Medulla oblongata (tissue), 1 donor: ENCODE data around the gene FAM209B.
A peak's percentile ranks its signal among the peaks of the same experiment; 100 is the strongest.
"Not testable (repeated sequence)": the region's sequence is repeated elsewhere in the genome, so short reads cannot be mapped to it uniquely, and the experiment has no call there.

Experiments
- DNase-seq: peaks from one replicate; pipeline ENCODE4 v3.0.0-alpha.2; 2015; ENCODE audit errors: extremely low spot score

FAM209B gene

DNA sequence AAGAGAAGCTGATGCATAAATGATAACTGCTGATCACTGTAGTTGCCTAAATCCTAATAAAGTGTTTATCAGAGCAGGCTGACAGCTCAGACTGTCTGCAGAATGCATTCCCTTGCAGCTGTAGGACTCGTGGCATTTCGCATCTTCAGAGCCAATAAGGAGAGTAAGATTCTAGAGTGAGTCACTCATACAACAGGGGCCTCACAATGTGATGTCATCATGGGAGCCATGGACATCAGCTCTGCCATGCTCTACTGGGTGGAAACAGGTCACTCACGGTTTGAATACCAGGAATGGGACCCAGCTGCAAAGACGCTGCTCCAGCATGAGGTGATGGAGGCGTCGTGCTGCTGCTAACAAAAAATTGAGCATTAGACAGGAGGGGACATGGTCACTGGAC, 7.4 kb downstream of the FAM209B start:
- DNase-seq = no peak

- DNase-seq = no peak
Measured at GRCh38 chr20:56542489-56543030, 9.5 kb downstream of the FAM209B start.

DNA sequence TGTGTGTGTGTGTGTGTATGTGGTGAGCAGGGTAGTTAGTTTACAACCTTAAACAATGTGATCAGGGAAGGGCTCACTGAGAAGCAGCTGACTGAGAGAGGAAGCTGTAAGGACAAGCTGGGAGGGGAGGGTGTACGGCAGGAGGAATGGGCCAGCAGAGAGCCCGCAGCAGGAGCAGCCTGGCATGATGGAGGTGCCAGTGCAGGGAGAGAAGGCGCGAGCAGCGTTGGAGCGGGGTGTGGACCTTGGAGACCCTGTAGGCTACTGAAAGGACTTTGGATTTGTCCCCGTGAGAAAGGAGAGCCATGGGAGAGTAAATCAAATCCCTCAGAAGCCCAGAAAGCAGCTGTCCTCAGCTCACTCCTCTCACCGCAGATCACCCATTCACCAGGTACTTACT, 18.5 kb downstream of the FAM209B start:
- no peak for DNase-seq

GRCh38 chr20:56552911-56553629, 20.0 kb downstream of the FAM209B start:
- no peak for DNase-seq

GRCh38 chr20:56554869-56555268, 21.8 kb downstream of the FAM209B start:
- peak; percentile 72 for DNase-seq

DNA sequence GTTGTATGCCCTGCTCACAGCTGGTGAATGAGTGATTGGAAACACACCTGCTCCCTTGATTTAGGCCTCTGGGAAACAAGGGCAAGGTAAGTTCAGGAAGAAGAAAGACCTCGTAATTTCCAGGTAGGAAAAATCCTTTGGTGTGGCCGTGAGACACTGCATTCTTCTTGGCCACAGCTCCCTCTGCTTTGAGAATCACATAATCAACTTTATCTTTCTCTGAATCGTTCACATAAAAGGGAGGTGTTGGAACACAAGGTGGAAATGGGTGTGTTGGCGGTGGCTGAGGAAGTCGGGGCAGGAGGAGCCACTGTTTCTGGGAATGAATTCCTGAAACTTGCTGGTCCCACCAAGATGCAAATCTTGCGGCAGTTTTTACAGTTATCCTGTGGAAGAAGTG, 25.9 kb downstream of the FAM209B start:
- DNase-seq = no peak

DNA sequence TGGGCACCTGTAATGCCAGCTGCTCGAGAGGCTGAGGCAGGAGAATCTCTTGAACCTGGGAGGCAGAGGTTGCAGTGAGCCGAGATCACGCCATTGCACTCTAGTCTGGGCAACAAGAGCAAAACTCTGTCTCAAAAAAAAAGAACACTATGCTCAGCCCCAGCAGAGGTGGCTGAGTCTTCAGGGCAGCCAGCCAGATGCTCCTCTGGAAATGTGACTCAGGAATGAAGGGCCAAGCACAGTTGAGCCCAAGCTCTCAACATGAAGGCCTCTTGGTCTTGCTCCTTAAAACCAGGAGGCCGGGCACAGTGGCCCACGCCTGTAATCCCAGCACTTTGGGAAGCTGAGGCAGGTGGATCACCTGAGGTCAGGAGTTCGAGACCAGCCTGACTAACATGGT, 31.5 kb downstream of the FAM209B start:
- DNase-seq = not testable (repeated sequence)

DNA sequence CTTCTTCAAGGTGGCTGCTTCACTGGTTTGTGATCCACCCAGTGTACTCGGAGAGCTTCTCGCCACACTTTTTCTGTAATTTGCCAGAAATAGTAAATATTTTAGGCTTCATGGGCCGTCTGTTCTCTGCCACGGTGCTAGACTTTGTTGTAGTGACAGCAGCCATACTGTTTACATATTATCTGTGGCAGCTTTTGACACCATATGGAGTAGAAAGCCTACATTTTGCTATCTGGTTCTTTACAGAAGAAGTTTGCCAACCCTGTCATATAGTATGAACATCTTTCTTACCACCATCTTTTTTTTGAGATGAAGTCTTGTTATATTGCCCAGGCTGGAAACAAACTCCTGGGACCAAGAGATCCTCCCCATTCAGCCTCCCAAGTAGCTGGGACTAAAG, 32.5 kb downstream of the FAM209B start:
- DNase-seq = no peak

GRCh38 chr20:56566621-56567020, 33.6 kb downstream of the FAM209B start:
- no peak for DNase-seq

DNA sequence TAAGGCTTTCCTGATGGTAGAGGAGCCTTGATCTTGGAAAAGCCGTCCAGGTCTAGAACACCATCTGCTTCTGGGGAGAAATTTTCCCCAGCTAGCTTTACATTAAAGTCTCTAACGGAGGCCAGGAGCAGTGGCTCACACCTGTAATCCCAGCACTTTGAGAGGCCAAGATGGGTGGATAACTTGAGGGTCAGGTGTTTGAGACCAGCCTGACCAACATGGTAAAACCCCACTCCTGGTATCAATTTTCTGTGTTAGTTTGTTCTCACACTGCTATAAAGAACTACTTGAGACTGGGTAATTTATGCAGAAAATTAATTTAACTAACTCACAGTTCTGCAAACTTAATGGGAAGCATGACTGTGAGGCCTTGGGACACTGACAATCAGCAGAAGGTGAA, 37.8 kb downstream of the FAM209B start:
- no peak for DNase-seq

DNA sequence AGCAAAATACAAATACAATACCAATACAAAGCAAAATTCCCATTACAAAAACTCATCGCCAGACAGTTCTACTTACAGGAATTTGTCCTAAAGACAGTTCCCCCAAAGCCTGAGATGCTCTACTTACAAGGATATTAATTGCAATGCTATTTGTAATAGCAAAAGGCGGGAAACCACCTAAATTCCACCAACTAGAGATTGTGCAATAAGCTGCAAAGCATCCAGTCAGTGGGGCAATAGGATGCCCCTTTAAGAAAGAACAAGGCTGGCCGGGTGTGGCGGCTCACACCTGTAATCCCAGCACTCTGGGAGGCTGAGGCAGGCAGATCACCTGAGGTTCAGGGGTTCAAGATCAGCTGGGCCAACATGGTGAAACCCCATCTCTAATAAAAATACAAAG, 39.1 kb downstream of the FAM209B start:
- no peak for DNase-seq

- no peak for DNase-seq
Measured at GRCh38 chr20:56573986-56574385, 40.9 kb downstream of the FAM209B start.

DNA sequence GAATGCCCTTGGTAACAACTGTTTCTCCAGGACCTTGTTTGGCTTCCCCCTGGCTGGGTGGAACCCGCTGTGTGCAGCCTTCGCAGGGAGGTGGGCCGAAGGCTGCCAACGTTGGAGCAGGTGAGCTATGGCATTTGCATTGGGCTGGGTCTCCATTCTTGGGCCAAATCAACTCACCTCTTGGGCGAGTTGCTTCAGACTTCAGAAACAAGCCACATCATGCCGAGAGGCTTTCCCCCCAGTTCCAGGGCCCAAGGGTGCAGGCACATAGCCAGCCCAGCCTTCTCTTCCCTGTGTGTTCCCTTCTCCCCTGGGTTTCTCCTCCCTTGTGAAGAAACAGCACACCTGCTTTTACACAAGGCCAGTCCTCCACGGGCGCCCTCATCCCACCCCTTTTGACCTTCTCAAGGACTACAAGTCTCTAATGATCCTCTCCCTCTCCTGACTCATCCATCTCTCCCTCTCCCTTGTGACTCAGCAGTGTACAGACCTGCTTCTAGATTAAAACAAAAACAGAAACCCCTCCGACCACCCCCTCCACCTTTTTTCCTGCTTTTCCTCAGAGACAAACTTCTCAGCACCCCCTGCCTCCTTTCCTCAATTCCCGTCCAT, 41.6 kb downstream of the FAM209B start:
- DNase-seq = no peak

DNA sequence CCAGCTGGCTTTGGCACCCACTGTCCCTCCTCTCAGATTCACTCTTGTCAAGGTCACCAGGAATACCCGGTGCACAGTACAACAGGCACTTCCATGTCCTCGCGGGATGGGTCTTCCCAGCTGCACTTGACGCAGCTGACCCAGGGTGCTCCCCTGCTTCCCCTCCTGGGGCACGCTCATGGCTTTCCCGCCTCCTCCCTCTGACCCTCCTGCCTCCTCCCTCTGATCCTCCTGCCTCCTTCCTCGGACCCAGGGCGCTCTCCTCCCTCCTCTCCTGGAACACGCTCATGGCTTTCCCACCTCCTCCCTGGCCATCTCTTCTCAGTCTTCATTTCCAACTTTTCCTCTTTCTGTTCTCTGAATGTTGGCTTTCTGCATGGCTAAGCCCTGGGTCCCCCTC, 42.1 kb downstream of the FAM209B start:
- no peak for DNase-seq

DNA sequence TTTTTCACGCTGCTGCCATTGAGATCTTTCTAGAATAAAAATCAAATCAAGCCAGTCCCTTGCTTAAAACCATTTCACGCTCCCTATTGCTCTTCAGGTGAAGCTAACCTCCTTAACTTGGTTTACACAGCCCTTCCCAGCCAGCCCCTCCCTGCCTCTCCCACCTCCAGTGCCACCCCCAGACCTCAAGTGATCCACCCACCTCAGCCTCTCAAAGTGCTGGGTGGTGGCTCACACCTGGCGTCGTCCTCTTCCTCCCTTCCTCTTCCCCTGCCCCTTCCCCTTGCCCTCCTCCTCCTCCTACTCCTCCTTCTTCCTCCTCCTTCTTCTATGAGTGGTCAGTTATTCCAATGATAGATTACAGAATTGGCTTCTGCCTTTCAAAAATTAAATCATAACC, 42.9 kb downstream of the FAM209B start:
- DNase-seq = no peak

DNA sequence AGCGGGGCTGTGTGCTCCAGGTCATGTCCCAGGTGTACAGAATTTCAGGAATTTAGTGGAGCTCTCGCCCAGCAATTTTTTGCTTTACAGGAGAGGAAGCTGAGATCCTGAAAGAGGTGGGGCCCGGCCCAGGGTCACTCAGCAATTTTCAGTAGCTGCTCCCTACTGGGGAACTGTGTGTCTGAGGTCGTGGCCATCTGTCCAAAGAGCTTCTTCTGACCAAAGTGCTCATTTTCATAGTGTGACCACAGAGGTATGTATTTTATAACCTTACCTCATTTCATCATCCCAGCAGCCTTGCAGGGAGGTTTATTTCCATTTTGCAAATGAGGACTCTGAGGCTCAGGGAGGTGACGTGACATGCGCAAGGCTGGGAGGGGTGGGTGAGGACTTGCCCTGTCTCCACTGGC, 46.3 kb downstream of the FAM209B start:
- DNase-seq = no peak

DNA sequence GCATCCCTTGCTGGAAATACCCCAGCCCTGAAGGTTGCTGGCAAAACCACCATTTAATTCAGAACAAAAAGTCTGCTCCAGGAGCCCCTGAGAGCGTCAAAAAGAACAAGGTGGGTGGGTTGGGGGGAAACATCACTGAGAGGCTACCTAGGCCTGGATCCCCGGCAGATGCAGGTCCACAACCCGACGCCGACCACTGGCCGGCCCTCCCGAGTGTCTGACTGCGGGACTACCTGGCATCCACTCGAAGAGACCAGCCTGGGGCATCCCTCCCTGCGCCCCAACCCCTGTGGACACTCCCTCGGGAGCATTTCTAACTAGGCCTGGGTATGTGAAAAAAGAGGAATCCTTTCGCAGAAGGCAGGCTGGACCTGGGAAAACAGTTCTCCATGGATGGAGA, 47.2 kb downstream of the FAM209B start:
- DNase-seq = no peak

- DNase-seq = no peak
Measured at GRCh38 chr20:56581701-56582100, 48.7 kb downstream of the FAM209B start.

DNA sequence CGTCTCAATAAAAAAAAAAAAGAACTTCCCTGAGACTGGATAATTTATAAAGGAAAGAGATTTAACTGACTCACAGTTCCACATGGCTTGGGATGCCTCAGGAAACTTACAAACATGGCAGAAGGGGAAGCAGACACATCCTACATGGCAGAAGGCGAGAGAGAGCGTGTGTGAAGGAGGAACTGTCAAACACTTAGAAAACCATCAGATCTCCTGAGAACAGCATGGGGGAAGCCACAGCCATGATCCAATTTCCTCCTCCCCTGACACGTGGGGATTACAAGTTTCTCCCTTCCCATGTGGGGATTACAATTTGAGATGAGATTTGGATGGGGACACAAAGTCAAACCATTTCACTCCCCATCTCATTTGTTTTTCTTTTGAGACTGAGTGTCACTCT, 49.5 kb downstream of the FAM209B start:
- no peak for DNase-seq

- no peak for DNase-seq
Measured at GRCh38 chr20:56584916-56585315, 51.9 kb downstream of the FAM209B start.
